Stomach (tissue), 4 donors: Measurements from ENCODE around the gene PARD6A.

Source experiments
- CTCF ChIP-seq, 7 experiments: fragments of 450-650 bp in 4 of 7; fragments of 200-600 bp in 3 of 7; sonication (generic) in 3 of 7; IDR thresholded peaks; one replicate each; pipeline ENCODE4 v1.5.1; 2016 to 2019; ENCODE audit warnings: antibody characterized with exemption in 7 of 7, control low read depth in 2 of 7, mild to moderate bottlenecking in 1 of 7
- EP300 ChIP-seq: sonication (generic); formaldehyde crosslinking; IDR thresholded peaks from one replicate; pipeline ENCODE4 v1.6.1; 2017; ENCODE audit warnings: antibody characterized with exemption
- POLR2A ChIP-seq, 4 donors: fragments of 450-650 bp; IDR thresholded peaks; one replicate each; pipeline ENCODE4 v1.6.1; 2016; ENCODE audit warnings: antibody characterized with exemption in 4 of 4, control low read depth in 2 of 4, mild to moderate bottlenecking in 1 of 4, moderate library complexity in 1 of 4

GRCh38 chr16:67664258-67664657, 3.5 kb downstream of the PARD6A start:
- TF ChIP-seq CTCF (IDR thresholded peaks at IDR 0.05) (no peak), POLR2A (IDR thresholded peaks at IDR 0.05) (no peak), EP300 (no peak)
